Left renal cortex interstitium (tissue), 4 donors: ENCODE results near the gene TNS1. TPM values are rescaled to one million over a fixed set of nuclear protein-coding genes. Genes with fewer than 3 reads are reported as not detected.

Experiments used
- DNase-seq, 4 donors: peaks; one replicate each; pipeline ENCODE4 v3.0.0-alpha.2; 2013; ENCODE audit warnings: low read depth in 4 of 4, low spot score in 2 of 4, missing footprints in 1 of 4
- polyA plus RNA-seq, 4 donors: library from polyadenylated mRNA; unstranded; fragments of 120-200 nt; gene quantifications; one replicate each; pipeline ENCODE4 v1.2.1, GENCODE V29; 2013; ENCODE audit not compliant: insufficient read length in 4 of 4

The TNS1 gene
- polyA plus RNA-seq, 4 donors = 54.8 to 69.7 (median 62.2) TPM

DNA sequence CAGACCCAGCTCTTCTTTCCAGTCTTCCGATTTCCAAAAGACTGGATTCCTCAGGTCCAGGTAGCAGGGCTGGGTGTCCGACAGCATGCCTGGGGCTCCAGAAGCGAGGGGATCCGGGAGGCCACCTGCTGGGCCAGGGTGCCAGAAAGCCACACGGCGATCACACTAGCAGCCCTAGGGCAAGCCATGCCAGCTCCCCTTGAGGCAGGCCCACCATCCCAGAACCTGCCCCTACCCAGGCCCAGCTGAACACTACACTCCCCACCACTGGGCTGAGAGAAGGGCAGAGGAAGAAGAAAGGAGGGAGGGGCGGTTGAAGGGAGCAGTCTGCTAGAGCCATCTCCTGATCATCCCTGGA, 163.1 kb downstream of the TNS1 start:
- no peak for DNase-seq

DNA sequence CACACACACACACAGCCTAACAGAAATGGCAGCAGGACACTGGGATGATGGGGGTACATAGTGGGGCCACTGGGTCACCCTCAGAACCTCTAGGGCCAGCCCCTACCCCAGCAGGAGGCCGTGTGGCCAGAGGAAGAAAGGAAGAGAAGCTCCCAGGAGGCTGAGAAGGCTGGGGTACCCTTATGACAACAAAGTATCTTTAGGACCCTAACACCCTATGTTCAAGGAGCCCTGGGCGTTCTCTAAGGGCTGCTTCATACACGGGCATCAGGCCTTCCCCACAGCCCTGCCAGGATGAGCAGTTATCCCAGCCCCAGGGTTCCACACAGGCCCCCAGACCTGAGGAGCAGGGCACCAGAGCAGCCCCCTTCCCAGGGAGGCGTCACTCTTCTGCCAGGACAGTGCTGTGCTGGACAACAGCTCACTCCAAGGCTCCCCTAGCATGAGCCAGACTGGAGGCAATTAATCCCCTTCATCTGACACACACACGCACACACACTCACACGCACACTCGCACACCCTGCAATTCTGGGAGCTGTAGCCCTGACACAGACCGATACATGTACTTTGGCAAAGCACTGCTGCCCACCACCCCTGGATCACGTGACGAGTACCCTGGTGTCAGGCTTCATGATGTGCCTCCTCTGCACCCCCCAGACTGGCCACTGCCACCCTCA, 163.6 kb downstream of the TNS1 start:
- DNase-seq = no peak

DNA sequence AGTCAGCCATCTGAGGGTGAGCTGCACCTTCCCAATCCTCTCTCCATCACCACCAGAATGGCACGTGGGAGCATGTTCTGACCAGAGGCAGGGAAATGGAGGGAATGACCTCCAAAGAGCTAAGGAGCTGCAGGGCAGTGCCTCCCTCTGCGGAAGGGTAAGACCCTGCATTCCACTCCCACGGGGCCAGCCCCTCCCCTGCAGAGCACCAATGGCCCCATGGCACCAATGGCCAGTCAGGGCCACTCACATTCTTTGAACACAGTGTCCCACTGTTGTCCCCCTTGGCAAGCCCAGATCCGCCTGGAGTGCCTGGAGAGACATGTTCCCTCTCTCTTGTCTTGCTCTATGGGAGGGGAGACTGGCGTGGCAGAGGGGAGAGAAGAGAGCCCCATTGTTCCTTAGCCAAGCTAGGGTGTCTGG, 164.4 kb downstream of the TNS1 start:
- DNase-seq = no peak

DNA sequence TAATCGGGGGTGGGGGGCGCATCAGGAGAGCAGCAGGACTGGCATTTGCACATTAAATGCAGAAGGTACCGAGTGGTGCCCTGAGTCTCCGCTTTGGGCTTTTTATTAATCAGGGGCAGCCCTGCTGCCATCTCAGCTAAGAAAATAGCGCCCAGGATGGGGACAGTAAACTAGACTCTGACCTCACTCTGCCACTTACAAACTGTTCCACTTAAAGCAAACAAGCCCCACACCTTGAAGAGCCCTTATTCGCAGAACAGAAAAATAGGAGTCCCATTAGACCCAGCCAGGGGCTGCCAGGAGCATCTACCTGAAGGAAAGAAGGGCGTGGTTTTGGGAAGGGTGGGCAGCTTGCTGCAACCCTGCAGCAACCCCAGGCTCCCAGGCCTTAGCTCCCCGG, 165.3 kb downstream of the TNS1 start:
- DNase-seq = no peak

DNA sequence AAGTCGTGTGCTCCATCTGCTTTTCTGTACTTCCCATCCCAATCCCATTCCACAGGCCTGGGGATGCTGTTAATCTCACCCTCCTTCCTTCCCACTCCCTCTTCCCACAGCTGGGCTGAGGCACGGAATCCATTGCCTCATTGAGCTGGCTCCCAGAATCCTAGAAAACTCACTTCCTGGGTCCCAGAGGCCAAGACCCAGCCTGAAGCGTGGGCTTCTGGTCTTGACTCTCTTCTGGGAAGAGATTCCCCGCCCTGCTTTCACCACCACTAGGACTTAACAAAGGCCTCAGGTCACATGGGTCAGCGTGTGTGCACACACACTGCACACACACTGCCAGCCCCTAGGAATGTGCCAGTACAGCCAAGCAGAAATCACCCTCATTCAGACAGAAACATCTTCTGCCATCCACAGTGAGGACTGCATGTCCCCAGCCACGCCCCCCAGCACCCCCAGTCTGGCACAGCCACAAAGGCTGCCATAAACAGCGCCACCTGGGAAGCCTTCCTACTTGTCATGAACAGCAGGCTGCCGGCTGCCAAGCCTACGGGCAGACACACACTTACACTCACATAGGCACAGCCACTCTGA, 165.8 kb downstream of the TNS1 start:
- DNase-seq = no peak

DNA sequence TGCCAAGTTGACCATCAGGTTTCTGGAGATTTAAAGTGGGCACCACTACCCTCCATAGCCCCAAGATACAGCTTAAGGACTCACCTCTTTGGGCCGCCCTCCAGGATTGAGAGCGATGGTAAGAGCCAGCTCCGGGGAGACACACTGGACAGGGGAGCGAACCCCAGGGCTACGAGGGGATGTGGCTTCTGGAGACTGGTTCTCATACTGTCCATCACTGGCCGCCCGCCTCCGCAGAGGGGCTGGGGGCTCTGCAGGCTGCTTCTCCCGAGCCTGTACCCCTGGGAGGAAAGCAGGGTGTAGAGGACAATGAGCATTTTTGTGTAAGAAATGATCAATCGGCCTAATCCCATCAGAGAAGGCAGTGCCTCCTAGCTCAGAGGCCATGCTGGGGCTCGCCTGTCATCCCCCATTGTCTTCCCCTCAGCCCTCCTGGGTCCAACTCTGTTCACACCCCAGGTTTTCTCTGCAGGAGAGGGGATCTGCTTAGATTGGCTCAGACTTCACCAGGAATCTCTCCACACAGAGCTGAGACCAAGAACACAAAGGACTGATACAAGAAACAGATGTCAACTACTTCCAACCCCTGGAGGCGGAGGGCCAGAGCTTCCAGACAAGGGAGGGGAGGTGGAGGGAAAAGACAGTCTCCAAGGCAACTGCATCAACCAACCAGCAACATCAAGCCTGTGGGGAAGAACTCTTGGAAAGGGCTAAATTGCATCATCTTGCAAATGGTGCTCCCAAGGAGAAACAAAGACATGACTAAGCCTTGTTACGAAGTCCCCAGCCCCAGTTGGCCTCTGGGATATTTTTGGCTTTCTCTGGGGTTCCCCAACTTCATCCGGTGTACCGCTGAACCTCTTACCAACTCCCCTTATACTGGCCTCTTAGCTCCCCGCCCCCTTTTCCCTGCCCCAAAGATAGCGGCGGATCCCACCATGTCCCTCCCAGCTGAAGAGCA, 166.6 kb downstream of the TNS1 start:
- DNase-seq = no peak

DNA sequence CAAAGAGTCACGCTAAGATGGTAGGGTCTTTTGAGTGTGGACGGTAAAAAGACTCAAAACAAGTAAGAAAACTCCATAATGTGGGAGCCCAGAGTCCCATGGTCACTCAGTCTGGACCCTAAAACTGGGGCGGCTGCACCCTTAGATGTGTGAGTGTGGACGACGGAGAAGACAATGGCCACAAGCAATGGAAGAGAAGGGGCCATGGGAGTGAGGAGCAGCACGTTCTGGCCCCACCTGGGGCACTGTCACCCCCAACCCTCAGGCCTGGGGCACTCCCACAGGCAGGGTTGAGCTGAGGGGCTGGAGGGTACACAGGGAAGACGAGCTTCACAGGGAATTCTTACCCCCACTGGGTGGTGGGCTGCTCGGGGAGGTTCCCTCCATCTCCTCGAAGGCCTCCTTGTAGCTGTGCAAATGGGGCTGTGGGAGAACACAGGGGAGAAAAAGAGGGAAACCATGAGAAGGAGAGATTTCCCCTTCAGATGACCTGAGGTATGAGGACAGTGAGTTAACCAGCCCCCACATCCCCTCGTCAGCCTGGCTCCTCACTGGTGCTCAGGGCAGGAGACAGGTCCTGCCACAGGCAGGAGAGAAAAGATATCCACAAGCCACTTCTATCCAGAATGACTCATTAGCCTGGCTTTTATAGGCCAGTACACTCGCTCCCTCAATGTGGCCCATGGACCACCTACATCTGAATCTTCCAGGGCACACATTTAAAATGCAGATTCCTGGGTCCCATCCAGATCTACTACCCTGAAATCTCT, 167.9 kb downstream of the TNS1 start:
- no peak for DNase-seq

DNA sequence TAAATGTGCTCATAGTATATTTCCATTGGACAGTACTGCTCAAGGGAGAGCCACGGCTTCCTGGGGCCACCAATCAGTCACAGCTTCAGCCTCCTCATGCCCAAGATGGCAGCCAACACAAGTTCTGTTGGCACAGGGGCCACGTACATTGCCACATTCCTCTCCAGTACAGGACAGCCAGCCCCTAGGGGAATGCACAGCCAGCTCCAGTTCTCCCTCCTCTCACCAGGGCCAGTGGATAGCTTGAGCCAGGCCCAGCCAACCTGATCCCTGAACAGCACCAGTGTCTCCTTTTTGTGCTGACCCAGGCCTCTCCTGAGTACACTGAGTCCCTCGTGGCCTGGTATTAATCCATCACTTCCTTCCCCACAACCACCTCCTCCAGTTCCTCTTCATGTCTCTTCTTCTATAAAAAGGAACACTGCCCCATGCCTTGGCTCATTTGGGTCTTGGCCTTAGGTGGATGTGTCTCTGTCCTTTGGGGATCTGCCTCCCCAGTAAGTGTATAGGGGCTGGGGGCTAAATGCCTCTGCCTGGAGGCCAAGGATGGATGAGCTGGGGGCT, 168.7 kb downstream of the TNS1 start:
- DNase-seq = no peak

DNA sequence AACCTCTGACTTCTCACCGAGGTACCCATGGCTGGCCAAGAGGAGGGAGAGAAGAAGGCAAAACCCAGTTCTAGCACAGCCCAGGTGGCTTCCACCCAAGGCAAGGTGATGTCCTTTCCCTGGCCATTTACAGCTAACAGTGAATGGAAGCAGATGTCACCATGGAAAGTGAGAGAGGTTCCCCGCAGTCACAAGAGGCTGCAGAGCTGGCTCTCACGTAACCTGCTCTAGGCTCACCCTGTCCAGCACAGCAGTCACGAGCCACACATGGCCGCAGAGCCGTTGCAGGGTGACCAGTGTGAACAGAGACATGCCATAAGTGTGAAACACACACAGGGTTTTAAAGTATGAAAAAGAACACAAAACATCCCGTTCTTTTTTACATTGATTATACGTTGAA, 169.4 kb downstream of the TNS1 start:
- DNase-seq = no peak

DNA sequence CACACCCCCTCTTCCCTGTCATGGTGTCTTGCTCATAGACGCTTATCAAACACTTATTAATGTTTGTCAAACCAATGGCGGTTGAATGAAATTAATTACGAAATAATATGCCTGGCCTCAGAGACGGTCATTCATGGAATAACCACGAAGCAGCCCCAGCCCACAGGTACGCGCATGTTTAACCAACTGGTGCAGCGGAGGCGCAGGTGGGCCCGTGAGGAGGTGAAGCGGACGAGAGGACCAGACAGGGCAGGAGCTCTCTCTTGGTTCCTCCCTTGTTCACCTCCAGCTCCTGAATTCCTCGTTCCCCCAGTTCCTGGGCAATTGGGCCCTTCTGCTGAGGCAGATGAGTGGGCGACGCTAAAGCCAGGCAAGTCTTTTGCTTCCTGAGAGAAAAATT, 169.8 kb downstream of the TNS1 start:
- DNase-seq = no peak

DNA sequence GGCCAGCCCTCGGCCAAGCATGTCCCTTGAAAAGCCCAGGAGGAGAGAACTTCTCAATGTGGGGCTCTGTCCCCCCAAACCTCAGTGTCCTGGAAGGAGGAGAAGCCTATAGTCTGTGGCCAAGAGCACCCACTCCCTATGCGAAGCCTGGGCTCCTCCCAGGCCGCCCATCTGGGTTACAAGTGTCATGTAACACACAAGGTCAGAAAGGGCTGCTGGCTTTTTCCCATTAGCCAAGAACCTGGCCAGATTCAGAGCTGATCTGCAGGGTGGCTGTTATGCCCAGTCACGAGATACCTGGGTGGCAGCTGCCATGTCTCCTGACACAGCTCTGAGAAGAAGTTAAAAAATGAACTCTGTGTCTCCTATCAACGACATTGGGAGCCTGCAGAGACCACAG, 170.7 kb downstream of the TNS1 start:
- no peak for DNase-seq

DNA sequence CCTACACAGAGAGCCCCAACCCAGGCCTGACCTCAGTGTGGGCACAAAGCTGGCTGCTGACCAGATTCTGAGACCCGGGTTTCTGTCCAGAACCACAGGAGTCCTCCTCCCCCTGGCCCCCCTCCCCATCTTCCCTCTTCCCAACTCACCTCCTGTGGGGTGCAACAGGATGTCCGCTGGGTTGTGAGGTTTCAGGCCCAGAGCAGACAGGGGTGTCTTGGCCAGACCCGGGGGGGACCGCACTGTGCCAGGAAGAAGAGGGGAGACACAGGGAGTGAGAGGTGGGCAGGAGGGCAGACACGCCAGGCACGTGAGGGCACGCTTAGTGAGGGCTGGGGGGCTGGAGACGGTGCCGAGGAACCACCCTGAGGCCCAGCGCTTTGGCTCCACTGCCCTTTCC, 171.5 kb downstream of the TNS1 start:
- DNase-seq = no peak

DNA sequence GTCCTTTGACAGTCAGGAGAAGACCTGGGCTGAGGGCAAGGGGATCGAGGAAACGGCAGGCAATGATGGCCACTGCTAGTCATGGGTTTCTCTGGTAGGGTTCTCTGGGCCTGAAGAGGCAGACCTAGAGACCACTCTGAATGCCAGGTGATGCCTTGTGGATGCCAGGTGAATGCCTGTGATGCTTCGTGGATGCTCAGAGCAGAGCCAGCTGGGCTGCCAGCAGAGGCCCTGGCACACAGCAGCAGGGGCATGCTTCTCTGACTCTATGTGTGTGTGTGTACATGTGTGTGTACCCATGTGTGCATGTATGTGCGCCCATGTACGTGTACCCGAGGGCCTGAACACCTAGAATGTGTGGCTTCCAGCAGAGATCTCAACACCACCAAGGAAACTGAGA, 172.0 kb downstream of the TNS1 start:
- no peak for DNase-seq

DNA sequence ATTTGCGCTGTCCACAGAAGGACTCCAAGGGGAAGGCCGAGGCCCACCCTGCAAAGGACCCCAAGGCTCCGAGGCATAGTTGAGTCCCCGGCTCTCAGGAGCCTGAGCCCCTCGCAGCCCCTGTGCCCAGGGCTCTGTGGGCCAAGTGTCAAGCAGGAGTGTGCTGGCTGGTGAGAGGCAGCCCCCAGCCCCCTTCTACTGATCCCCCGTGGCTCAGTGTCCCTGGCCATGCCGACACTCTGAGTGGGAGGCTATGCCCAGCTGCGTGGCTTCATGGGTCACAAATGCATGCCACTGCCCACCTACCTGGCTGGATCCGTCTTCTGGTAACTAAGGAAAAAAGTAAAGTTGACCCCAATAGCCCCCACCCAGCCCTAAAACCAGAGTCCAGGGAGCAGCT, 172.7 kb downstream of the TNS1 start:
- no peak for DNase-seq

DNA sequence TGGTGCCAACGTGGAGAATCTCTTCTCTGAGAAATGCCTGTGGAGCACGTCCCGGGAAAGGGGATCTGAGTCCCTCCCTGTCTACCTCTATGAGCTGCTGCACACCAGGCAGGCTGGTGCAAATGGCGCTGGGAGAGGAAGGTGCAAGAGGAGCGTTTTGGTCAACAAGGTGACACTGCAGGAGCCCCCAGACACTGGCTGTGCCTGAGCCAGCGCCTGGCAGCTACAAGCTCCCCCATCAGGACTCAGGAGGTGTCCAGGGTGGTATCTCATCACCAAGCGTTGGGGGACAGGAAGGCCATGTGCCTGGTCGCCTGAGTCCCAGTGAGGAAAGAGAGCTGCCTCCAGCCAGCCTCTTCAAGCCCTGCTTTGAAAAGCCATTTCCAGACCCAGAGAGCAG, 173.4 kb downstream of the TNS1 start:
- DNase-seq = no peak

DNA sequence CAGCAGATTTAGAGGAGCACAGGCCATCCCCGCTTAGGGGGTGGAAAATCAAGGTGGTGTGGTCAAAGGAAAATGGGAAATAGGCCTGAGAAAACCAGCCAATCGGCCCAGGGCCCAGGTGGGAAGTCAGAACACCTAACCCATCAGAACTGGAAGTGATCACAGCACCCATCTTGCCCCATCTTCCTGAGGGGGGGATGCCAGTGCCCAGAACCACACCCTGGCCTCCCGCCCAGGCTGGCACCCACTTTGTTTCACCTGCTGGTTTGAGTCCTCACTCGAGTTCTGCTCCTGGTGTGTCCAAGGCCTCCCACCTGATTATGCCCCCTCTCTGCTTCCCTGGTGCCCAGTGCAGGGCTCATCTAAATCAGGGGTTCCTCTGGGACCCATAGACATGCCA, 174.5 kb downstream of the TNS1 start:
- no peak for DNase-seq

DNA sequence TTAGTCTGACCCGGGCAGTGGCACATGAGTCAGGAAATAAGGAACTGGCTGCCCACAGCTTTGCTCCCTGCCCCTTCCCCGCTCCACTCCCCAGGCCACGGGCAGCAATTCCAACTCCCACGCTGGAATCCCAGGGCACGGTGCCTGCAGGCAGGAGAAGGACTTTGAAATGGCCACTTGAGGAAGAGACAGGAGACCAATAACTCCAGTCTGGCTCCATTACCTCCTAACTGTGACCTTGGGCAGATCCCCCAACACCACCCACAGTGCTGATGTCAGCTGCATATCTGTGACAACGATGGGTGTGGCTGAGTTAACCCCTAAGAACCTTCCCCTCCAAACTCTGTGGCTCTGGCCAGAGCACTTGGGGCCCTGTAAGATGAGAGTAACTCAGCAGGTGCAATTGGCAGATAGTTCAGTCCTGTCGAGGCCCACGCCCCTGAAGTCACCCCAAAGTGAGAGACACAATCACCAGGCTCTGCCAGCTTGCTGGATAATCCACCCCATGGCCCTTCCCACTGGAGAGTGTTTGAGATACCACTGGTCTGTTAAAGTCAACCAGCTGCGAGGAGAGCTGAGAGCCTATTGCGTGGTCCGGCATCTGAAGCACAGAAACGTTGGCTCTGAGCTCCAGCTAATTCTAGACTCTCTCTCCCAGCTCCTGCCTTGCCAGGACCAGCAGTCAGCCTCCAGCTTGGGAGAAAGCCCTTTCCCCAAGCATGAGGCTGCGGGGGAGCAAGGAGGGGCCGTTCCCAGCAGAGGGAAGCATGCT, 175.2 kb downstream of the TNS1 start:
- DNase-seq = no peak

DNA sequence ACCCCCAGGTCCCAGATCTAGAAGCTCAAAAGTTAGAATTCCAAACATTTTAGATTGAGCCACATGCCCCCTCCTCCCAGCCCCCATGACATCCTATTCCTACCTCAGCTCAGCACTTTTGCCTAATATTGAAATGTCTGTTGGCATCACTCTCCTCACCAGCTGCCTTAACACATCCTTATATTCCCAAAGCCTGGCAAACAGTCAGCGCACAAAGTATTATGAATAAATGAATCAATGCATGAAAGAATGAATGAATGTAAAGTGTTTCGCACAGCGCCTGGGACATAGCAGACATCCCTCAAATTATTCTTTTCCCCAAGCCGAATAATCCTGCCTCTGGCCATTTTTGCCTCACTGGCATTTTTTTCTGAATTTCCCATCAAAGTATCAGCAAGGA, 175.8 kb downstream of the TNS1 start:
- DNase-seq = no peak

DNA sequence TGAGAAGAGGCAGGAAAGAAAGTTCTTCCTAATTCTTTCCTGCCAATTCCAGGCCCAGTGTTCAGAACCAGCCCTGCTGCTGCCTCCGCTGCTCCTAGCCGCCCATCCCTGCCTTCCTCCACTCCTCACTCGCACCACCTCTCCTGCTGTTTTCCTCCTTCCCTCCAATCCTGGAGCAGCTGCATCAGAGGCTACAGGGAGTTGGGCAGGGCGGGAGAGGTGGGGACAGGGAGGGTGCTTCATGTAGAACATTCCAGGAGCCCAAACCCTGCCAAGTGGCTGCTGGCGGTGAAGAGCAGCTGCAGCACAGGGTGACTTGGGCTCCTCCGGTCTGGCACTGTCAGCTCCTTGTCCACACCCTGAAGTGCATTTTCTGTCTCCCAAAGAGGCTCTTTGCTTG, 176.3 kb downstream of the TNS1 start:
- DNase-seq = no peak
